Activated CD4-positive, alpha-beta T cell treated with anti-CD3 and anti-CD28 coated beads, Interleukin-2, amount 10 ng/mL, durations not matched to agents 24 days and 14 days (primary cell): Measurements from ENCODE around the gene RAB6A. TPM values are rescaled to one million over a fixed set of nuclear protein-coding genes. Genes with fewer than 3 reads are reported as not detected.

ENCODE experiments used
- DNase-seq: peaks from one replicate; pipeline ENCODE4 v3.0.0; 2022
- H3K27ac Mint-ChIP-seq: one replicate; pipeline ENCODE4 v1.8.0; 2022; ENCODE audit warnings: mild to moderate bottlenecking, mixed read lengths
- H3K27me3 Mint-ChIP-seq: one replicate; pipeline ENCODE4 v1.8.0; 2022; ENCODE audit warnings: mixed read lengths
- H3K36me3 Mint-ChIP-seq: one replicate; pipeline ENCODE4 v1.8.0; 2022; ENCODE audit warnings: low read depth, mild to moderate bottlenecking, mixed read lengths
- H3K4me1 Mint-ChIP-seq: one replicate; pipeline ENCODE4 v1.8.0; 2021; ENCODE audit warnings: mixed read lengths
- H3K4me3 Mint-ChIP-seq: one replicate; pipeline ENCODE4 v1.8.0; 2022; ENCODE audit warnings: mild to moderate bottlenecking, moderate library complexity, mixed read lengths
- H3K9me3 Mint-ChIP-seq: one replicate; pipeline ENCODE4 v1.8.0; 2021; ENCODE audit warnings: mixed read lengths
- intact Hi-C: fragments of 100-400 bp; cut with micrococcal nuclease; formaldehyde crosslinking; loops from one replicate; pipeline ENCODE4 v1.15.1; 2023
- total RNA-seq: library from RNA; stranded (reverse); gene quantifications from 2 replicates; pipeline ENCODE4 v1.2.3, GENCODE V29; 2022

The RAB6A gene
- total RNA-seq, 1 donor from 2014 or later = 79.5 TPM

GRCh38 chr11:73632996-73633395 is 127.9 kb downstream of the RAB6A start:
- Mint-ChIP-seq H3K27ac (no peak overlapping the region), H3K36me3 (no peaks in the 10 kb centered on the region), H3K27me3 (peaks cover 3% of the 10 kb centered on the region), H3K4me1 (peaks cover 4% of the 10 kb centered on the region), H3K9me3 (peaks cover 3% of the 10 kb centered on the region), H3K4me3 (no peak overlapping the region)
- intact Hi-C loops = no loop called here
- no peak for DNase-seq

DNA sequence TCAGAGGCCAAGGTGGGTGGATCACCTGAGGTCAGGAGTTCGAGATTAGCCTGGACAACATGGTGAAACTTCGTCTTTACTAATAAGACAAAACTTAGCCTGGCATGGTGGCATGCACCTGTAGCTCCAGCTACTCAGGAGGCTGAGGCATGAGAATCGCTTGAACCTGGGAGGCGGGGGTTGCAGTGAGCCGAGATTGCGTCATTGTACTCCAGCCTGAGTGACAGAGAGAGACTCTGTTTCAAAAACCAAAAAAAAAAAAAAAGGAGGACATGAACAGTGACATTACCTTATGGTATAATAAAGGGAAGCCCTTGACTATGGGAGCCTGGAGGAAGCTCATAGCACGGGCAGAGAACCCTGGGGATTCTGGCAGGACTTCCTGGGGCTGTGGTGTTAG is 131.0 kb downstream of the RAB6A start:
- Mint-ChIP-seq H3K27me3 (peaks cover 7% of the 10 kb centered on the region), H3K4me3 (no peak overlapping the region), H3K36me3 (no peaks in the 10 kb centered on the region), H3K27ac (no peak overlapping the region), H3K9me3 (no peaks in the 10 kb centered on the region), H3K4me1 (peaks cover 6% of the 10 kb centered on the region)
- no peak for DNase-seq
- intact Hi-C loops = loop anchor here (5.0 kb wide), 1 partner anchor 302 kb away; no protein-coding TSS in a partner anchor

GRCh38 chr11:73625696-73626318 is 135.1 kb downstream of the RAB6A start:
- DNase-seq = peak; percentile 89
- Mint-ChIP-seq H3K4me3 (no peak overlapping the region), H3K27ac (no peak overlapping the region), H3K4me1 (peaks cover 2% of the 10 kb centered on the region), H3K27me3 (peaks cover 32% of the 10 kb centered on the region), H3K9me3 (no peaks in the 10 kb centered on the region), H3K36me3 (no peaks in the 10 kb centered on the region)
- intact Hi-C loops = loop anchor here (1.0 to 5.0 kb wide), 2 partner anchors 35 to 306 kb away; no protein-coding TSS in a partner anchor

Other genes starting within 250 kb of the RAB6A start
- gene FAM168A, start 163.0 kb downstream of the RAB6A start, total RNA-seq = 17.4 and 19.8 TPM in 2 replicates
- gene PLEKHB1, start 114.5 kb downstream of the RAB6A start, total RNA-seq = 1.0 and 1.5 TPM in 2 replicates
- 67.2 and 69.0 TPM in 2 replicates for gene MRPL48, start 26.8 kb upstream of the RAB6A start, total RNA-seq
- gene COA4, start 115.8 kb upstream of the RAB6A start, total RNA-seq = 92.7 and 98.0 TPM in 2 replicates
- gene PAAF1, start 115.9 kb upstream of the RAB6A start, total RNA-seq = 26.7 and 28.6 TPM in 2 replicates
- gene DNAJB13, start 190.0 kb upstream of the RAB6A start, total RNA-seq = 0.26 and 1.0 TPM in 2 replicates
- 447 and 452 TPM in 2 replicates for gene UCP2, start 221.8 kb upstream of the RAB6A start, total RNA-seq
- 2.9 and 3.6 TPM in 2 replicates for gene UCP3, start 248.0 kb upstream of the RAB6A start, total RNA-seq